ENCODE data around the gene KIAA1191.
A peak's percentile ranks its signal among the peaks of the same experiment; 100 is the strongest.

The KIAA1191 gene

GRCh38 chr5:176389135-176390123 lies 27.9 kb upstream of the KIAA1191 start:
- no peak for DNase-seq

GRCh38 chr5:176388444-176389134 lies 27.0 kb upstream of the KIAA1191 start, which contains the start of the genes HIGD2A and NOP16:
Gene HIGD2A, plus strand, starts transcription at chr5:176388751. Its CDS starts 69 bp downstream, at chr5:176388820.
Gene NOP16, minus strand, starts transcription at chr5:176388598. Its CDS starts 59 bp downstream, at chr5:176388539.
- DNase-seq: peak; percentile 99

GRCh38 chr5:176388003-176388443 lies 26.5 kb upstream of the KIAA1191 start:
- no peak for DNase-seq

GRCh38 chr5:176387384-176387925 lies 25.9 kb upstream of the KIAA1191 start:
- no peak for DNase-seq

GRCh38 chr5:176386491-176386890 lies 24.9 kb upstream of the KIAA1191 start:
- DNase-seq: no peak

GRCh38 chr5:176384991-176385390 lies 23.4 kb upstream of the KIAA1191 start:
- DNase-seq: no peak

GRCh38 chr5:176384366-176384930 lies 22.9 kb upstream of the KIAA1191 start:
- no peak for DNase-seq

GRCh38 chr5:176383961-176384360 lies 22.4 kb upstream of the KIAA1191 start:
- no peak for DNase-seq

GRCh38 chr5:176383248-176383905 lies 21.8 kb upstream of the KIAA1191 start:
- no peak for DNase-seq

GRCh38 chr5:176382721-176383120 lies 21.2 kb upstream of the KIAA1191 start:
- DNase-seq: no peak

- no peak for DNase-seq
Measured at GRCh38 chr5:176381979-176382378, 20.4 kb upstream of the KIAA1191 start.

- DNase-seq: no peak
Measured at GRCh38 chr5:176381423-176381822, 19.9 kb upstream of the KIAA1191 start.

- no peak for DNase-seq
Measured at GRCh38 chr5:176379881-176380280, 18.3 kb upstream of the KIAA1191 start.

GRCh38 chr5:176373100-176373818 lies 11.7 kb upstream of the KIAA1191 start:
- no peak for DNase-seq

- DNase-seq: no peak
Measured at GRCh38 chr5:176371621-176372539, 10.3 kb upstream of the KIAA1191 start.

- DNase-seq: no peak
Measured at GRCh38 chr5:176369934-176370711, 8.6 kb upstream of the KIAA1191 start.

GRCh38 chr5:176368726-176369125 lies 7.2 kb upstream of the KIAA1191 start:
- DNase-seq: no peak

- DNase-seq: no peak
Measured at GRCh38 chr5:176366232-176366894, 4.8 kb upstream of the KIAA1191 start.
